Calu3 (cell line): Measurements from ENCODE around the gene CFAP107. TPM values are rescaled to one million over a fixed set of nuclear protein-coding genes. Genes with fewer than 3 reads are reported as not detected.

ENCODE experiments used
- BruUV-seq: library from RNA; stranded (reverse); fragments of 400-500 nt; replicated peaks from 2 replicates; lab custom pipeline; 2021; lab: Mats Ljungman, UMichigan
- CTCF ChIA-PET: fragments of 300-600 bp; sonication (Branson Sonifier 250); formaldehyde crosslinking; loops from one replicate; lab custom pipeline; 2022; ENCODE audit warnings: antibody characterized with exemption; lab: Charles Lee
- DNase-seq: peaks from one replicate; pipeline ENCODE4 v3.0.0; 2022
- H3K27ac Mint-ChIP-seq: one replicate; pipeline ENCODE4 v1.8.0; 2022; ENCODE audit warnings: mixed read lengths; ENCODE audit not compliant: unreplicated experiment
- H3K27me3 Mint-ChIP-seq: one replicate; pipeline ENCODE4 v1.8.0; 2022; ENCODE audit warnings: mixed read lengths; ENCODE audit not compliant: unreplicated experiment
- H3K36me3 Mint-ChIP-seq: one replicate; pipeline ENCODE4 v1.8.0; 2022; ENCODE audit warnings: mild to moderate bottlenecking, moderate library complexity, mixed read lengths; ENCODE audit not compliant: insufficient read depth, unreplicated experiment
- H3K4me1 Mint-ChIP-seq: one replicate; pipeline ENCODE4 v1.8.0; 2022; ENCODE audit warnings: mild to moderate bottlenecking, low read depth, mixed read lengths; ENCODE audit not compliant: unreplicated experiment
- H3K4me3 Mint-ChIP-seq: one replicate; pipeline ENCODE4 v1.8.0; 2022; ENCODE audit warnings: mild to moderate bottlenecking, low read depth, moderate library complexity, mixed read lengths; ENCODE audit not compliant: unreplicated experiment
- H3K9me3 Mint-ChIP-seq: one replicate; pipeline ENCODE4 v1.8.0; 2022; ENCODE audit warnings: low read depth, mixed read lengths; ENCODE audit not compliant: unreplicated experiment
- intact Hi-C: fragments of 100-400 bp; cut with micrococcal nuclease; formaldehyde crosslinking; loops from one replicate; pipeline ENCODE4 v1.10.0; 2022; ENCODE audit not compliant: unreplicated experiment
- total RNA-seq: library from RNA; stranded (reverse); gene quantifications from 2 replicates; pipeline ENCODE4 v1.2.3, GENCODE V29; 2022
- TF ChIP-seq, protein P1 (sequence below): fragments of 200-600 bp; IDR thresholded peaks from one replicate; pipeline ENCODE4 v1.8.0; 2022; ENCODE audit warnings: antibody characterized with exemption; ENCODE audit not compliant: unreplicated experiment

Gene CFAP107
- total RNA-seq, 1 experiment from 2014 or later = not detected

DNA sequence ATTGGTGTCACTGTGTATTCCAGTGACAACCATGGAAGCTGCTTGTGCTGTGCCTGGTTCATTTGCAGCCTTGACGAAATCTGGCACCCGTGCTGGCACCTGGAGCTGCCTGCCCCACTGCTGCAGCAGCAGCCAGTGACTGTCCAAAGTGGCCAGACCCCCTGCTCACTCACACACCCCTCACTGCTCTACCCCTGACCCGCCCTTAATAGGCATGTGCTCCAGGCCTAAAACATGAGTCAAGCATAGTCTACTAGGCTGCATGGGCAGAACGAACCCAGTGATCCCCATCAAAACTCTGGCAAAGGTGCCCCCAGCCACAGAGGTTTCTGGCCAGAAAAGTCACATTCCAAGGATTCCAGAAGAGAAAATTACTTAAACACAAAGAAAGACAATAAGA is 52.9 kb downstream of the CFAP107 start:
- H3K27me3 Mint-ChIP-seq = peaks cover 47% of the 10 kb centered on the region
- no peaks in the 10 kb centered on the region for H3K36me3 Mint-ChIP-seq
- H3K9me3 Mint-ChIP-seq = no peaks in the 10 kb centered on the region
- TF ChIP-seq, protein P1, sequence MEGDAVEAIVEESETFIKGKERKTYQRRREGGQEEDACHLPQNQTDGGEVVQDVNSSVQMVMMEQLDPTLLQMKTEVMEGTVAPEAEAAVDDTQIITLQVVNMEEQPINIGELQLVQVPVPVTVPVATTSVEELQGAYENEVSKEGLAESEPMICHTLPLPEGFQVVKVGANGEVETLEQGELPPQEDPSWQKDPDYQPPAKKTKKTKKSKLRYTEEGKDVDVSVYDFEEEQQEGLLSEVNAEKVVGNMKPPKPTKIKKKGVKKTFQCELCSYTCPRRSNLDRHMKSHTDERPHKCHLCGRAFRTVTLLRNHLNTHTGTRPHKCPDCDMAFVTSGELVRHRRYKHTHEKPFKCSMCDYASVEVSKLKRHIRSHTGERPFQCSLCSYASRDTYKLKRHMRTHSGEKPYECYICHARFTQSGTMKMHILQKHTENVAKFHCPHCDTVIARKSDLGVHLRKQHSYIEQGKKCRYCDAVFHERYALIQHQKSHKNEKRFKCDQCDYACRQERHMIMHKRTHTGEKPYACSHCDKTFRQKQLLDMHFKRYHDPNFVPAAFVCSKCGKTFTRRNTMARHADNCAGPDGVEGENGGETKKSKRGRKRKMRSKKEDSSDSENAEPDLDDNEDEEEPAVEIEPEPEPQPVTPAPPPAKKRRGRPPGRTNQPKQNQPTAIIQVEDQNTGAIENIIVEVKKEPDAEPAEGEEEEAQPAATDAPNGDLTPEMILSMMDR = no peak
- H3K4me3 Mint-ChIP-seq = no peak overlapping the region
- BruUV-seq = no TSS peak
- intact Hi-C loops = no loop called here
- no peak overlapping the region for H3K27ac Mint-ChIP-seq
- no peak for DNase-seq
- CTCF ChIA-PET = no interaction called here
- H3K4me1 Mint-ChIP-seq = no peaks in the 10 kb centered on the region

DNA sequence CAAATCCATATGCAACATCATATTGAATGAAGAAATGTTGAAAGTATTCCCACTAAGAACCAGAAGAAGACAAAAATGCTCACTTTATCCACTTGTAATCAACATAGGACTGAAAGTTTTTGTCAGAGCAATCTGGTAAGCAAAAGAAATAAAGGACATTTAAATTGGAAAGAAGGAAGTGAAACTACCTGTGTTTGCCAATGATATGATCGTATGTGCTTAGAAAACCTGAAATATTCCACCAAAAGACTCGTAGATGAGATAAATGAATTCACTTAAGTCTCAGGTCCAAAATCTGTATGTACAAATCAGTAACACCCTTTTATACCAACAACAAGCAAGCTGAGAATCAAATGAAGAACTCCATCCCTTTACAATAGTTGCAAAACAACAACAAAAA is 53.7 kb downstream of the CFAP107 start:
- H3K4me3 Mint-ChIP-seq = no peak overlapping the region
- CTCF ChIA-PET = no interaction called here
- intact Hi-C loops = no loop called here
- H3K9me3 Mint-ChIP-seq = peaks cover 2% of the 10 kb centered on the region
- H3K27me3 Mint-ChIP-seq = peaks cover 39% of the 10 kb centered on the region
- TF ChIP-seq, protein P1 = no peak
- BruUV-seq = no TSS peak
- H3K36me3 Mint-ChIP-seq = no peaks in the 10 kb centered on the region
- H3K4me1 Mint-ChIP-seq = no peaks in the 10 kb centered on the region
- no peak overlapping the region for H3K27ac Mint-ChIP-seq
- no peak for DNase-seq

DNA sequence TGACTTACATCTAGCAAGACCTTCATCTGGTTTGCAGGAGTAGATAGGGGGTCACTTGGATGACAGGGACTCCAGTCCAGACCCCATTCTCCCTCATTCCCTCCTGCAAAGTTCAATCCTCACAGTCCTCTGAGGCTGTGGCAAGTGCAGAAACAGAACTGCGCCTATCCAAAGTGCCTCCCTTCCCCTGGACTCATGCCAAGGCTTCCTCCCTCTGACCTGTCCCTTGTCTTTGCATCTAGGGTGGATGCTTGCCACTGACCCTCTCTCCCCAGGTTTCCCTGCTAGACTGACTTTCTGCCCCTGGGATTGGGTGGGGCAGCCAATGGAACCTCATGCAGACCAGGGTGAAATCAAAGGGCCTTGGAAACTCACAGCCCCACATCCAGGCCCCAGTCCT is 63.9 kb downstream of the CFAP107 start:
- intact Hi-C loops = no loop called here
- CTCF ChIA-PET = no interaction called here
- DNase-seq = no peak
- H3K27me3 Mint-ChIP-seq = peaks cover 56% of the 10 kb centered on the region
- no TSS peak for BruUV-seq
- no peaks in the 10 kb centered on the region for H3K4me1 Mint-ChIP-seq
- H3K4me3 Mint-ChIP-seq = no peak overlapping the region
- H3K27ac Mint-ChIP-seq = no peak overlapping the region
- peaks cover 5% of the 10 kb centered on the region for H3K36me3 Mint-ChIP-seq
- no peaks in the 10 kb centered on the region for H3K9me3 Mint-ChIP-seq
- TF ChIP-seq, protein P1 = no peak

- BruUV-seq = no TSS peak
- no peaks in the 10 kb centered on the region for H3K9me3 Mint-ChIP-seq
- no peak for DNase-seq
- intact Hi-C loops = no loop called here
- peaks cover 47% of the 10 kb centered on the region for H3K27me3 Mint-ChIP-seq
- H3K4me3 Mint-ChIP-seq = no peak overlapping the region
- H3K36me3 Mint-ChIP-seq = peaks cover 5% of the 10 kb centered on the region
- TF ChIP-seq, protein P1 = no peak
- H3K27ac Mint-ChIP-seq = no peak overlapping the region
- H3K4me1 Mint-ChIP-seq = no peaks in the 10 kb centered on the region
- CTCF ChIA-PET = no interaction called here
These were observed 64.8 kb downstream of the CFAP107 start for GRCh38 chr1:12810691-12811408.
